Uterus (tissue), 2 donors: Measurements from ENCODE around the gene MICAL1.

Source experiments
- CTCF ChIP-seq, 4 experiments: fragments of 200-600 bp in 2 of 4; fragments of 450-650 bp in 2 of 4; sonication (generic) in 2 of 4; IDR thresholded peaks; one replicate each; pipeline ENCODE4 v1.5.1; 2016 to 2019; ENCODE audit warnings: antibody characterized with exemption in 4 of 4, mild to moderate bottlenecking in 2 of 4, moderate library complexity in 1 of 4
- POLR2A ChIP-seq, 2 donors: fragments of 450-650 bp; IDR thresholded peaks; one replicate each; pipeline ENCODE4 v1.6.1; 2016; ENCODE audit warnings: antibody characterized with exemption in 2 of 2, mild to moderate bottlenecking in 1 of 2, moderate library complexity in 1 of 2

GRCh38 chr6:109456111-109456583 is 575 bp upstream of the MICAL1 start:
- TF ChIP-seq CTCF (IDR thresholded peaks at IDR 0.05) (no peak), POLR2A (IDR thresholded peaks at IDR 0.05) (no peak)
